Hematopoietic multipotent progenitor cell treated with erythropoietin and hydrocortisone succinate and interleukin-3 and kit ligand, for 4 days (in vitro differentiated cells): Measurements from ENCODE around the gene ANKRD44.
A peak's percentile ranks its signal among the peaks of the same experiment; 100 is the strongest.

Experiments
- DNase-seq: peaks from one replicate; pipeline ENCODE4 v3.0.0-alpha.2; 2015

Gene ANKRD44

DNA sequence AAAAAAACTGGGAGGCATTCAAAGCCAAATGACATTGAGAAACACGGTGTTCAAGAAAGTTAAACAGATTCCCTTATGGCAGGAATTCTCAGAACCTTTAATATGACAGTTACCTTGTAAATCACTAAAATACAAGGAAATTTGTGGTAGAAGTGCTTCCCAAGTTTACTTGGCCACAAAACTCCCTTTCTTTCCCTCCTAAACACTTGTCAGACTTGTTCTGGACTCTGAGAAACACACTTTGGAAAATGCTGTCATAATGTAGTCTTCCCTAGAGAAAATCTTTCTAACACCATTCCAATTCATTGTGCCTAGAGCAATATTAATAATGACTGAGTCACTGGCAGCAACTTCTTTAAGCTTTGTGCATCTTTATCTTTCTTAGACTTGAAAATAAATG, 140.4 kb downstream of the ANKRD44 start:
- no peak for DNase-seq

DNA sequence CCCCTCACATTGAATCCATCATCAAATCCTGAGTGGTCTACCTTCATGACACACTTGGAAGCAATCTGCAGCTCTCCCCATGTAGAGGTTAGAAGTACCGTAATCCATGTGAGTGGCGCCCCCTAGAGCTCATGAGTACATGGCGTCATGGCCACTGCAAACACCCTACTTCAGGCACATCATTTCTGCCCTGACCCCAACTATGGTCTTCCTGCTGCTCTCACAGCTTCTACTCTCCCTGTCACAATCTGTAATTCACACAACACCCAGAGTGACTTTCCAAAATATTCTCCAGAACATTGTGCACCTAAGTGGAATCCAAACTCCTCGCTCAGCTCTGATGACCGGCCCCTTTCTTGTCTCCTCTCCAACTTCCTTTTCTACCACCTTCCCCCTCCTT, 141.9 kb downstream of the ANKRD44 start:
- peak; percentile 89 for DNase-seq

DNA sequence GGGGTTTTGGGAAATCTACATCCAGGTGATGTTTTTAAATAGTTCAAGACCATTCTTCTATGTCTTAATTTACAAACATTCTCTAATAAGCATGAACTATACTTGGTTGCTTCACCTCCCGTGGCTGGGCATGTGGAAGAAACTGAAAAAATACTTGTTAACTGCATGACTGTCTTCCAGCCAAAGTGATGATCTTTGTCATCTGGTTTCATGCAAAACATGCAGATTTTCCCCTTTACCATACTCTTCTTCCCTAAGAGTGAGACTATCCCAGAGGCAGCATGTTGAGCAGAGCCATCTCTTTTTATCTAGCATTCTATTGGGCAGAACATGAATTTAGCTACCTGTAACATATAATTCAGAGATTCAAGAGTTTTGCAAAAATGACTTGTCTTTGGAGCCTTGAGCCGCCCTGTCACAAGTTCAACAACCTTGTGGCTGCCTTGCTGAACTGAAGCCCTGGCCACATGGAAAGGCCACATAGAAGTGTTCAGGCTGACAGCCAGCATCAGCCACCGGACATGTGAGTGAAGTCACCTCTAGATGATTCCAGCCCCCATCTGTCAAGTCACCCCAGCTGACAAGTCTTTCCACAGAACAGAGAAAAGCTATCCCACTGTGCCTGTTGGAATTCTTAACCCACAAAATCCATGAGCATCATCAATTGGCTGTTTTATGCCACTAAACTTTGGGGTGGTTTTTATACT, 142.8 kb downstream of the ANKRD44 start:
- no peak for DNase-seq

DNA sequence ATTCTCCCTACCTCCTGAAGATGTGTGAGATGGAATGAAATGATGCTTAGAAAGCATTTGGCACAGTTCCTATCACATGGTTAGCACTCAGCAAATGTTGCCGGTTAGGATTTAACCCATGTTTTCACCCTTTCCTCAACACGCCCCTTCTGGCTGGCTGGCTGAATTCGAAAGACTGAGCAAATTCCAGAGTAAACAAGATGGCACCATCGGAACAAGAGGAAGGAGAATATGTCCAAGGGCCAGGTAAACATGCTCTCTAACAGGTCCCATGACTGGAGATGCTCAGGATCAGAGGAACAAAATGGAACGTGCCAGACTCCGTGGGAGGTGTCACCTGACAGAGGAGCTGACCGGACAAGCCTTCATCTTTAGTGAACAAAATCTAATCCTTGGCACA, 145.6 kb downstream of the ANKRD44 start:
- DNase-seq, result no peak

DNA sequence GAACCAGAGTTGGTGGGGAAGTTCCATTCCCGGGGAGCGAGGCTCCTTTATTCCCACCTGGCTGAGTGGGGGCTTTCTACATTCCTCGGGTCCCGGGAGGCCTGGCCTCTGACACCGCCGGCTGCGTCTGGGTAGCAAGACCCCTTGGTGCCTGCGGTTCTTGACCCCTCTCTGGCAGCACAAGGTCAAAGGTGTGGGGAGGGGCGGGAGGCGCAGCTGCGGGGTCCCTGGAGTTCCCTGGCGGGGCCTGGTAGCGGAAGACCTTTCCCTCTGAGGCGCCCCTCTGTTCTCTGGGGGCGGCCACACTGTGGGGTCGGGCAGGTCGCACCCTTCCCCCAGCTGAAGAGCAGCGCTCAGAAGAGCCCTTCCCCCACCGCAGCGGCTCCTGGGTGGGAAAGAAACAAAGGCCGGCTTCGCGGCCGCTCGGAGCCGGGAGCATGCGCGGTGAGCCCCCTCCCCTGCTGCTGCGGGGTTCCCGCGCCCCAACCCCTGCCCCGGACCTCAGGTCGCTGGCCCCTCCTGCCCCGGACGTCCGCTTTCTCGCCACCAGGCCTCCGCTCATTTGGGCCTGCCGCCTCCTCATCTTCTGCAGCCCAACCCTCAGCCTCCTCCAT, 146.3 kb downstream of the ANKRD44 start:
- DNase-seq, result no peak

DNA sequence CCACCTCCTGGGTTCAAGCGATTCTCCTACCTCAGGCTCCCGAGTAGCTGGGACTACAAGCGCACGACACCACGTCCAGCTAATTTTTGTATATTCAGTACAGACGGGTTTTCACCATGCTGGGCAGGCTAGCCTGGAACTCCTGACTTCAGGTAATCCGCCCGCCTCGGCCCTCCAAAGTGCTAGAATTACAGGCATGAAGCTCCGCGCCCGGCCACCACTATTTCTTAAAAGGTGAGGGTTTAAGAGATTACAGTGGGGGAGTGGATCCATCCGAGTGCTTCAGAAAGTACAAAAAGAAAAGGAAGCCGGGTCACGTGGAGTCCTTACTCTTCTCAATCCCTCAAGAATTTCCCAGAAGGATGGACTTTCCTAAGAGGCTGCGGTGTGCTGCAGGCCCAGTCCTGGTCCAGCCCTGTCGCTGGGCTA, 146.9 kb downstream of the ANKRD44 start:
- no peak for DNase-seq

DNA sequence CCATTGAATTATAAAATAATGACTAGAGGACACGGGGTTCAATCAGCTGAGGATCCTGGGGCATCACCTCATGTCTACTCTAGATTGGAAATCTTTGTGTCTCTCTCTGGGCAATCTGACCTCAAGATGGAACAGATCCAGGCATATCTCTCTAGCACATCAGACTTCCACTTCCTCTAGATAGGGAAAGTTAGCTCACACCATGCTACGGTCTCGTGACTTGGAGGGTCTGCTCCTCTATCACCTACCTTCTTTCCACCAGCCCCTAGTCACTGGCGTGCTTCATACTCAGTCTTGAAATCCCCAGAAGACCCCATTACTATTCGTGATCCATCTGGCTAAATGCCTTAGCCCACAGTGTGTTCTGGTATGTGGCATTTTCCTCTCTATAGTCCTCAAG, 148.8 kb downstream of the ANKRD44 start:
- peak; percentile 52 for DNase-seq

DNA sequence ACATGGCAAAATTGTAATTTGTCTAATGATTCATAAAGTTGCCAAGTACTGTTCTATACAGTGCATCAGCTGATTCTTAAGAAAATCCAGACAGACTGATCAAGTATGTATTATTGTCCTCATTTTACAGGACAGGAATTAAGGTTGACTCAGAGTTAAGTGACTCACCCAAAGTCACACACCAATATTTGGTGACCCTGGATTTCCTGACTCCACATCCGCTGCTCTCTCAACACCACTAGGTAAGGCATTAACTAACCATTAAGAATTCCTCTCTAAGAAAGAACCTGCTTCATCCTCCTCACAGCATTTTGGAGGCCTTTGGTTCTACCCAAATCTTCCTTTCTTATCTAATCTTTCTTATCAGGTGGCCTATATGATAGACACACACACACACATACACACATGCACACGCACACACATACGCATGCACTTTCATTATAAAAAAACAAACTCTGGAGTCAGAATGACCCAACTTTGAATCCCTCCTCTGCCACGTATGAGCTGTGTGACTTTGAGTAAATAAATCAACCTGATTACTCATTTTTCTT, 150.8 kb downstream of the ANKRD44 start:
- DNase-seq, result no peak

DNA sequence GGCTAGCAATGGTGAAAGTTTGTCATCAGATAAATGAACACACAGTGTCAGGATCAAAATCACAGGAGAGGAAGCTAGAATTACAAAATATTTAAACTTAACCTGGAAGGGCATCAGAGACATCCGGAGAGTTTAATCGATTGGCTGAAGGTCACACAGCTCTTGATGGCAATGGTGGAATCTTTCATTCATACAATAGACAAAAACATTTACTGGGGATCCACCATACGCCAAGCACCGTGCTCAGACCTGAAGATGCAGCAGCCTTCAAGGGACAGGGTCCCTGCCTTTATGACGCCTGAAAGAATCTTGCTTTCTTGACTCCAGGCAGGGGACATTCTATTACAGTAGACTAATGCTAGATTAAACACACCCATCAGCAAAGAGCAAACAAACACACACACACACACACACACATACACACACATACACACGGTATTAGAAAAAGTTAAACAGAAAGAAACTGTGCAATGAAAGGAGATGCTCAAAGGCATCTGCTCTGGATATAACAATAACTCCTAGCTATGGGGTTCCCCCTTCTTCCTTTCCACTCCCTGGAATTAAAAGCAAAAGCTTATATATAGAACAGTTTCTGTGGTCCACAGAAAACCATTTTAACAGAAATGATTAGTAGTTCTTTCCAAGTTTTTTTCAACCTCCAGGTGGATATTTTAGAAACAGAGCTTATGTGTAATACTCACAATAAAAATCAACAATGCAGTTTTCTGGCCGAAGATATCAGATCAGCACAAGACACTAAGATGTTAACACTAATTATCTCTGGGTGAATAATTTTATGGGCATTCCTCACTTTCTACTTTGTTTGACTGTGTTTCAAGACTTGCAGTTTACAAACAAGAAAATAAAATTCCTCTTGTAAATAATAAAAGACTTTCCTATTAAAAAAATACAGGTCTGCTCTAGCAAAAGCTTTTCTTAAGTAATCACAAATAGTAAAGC, 151.7 kb downstream of the ANKRD44 start:
- no peak for DNase-seq

DNA sequence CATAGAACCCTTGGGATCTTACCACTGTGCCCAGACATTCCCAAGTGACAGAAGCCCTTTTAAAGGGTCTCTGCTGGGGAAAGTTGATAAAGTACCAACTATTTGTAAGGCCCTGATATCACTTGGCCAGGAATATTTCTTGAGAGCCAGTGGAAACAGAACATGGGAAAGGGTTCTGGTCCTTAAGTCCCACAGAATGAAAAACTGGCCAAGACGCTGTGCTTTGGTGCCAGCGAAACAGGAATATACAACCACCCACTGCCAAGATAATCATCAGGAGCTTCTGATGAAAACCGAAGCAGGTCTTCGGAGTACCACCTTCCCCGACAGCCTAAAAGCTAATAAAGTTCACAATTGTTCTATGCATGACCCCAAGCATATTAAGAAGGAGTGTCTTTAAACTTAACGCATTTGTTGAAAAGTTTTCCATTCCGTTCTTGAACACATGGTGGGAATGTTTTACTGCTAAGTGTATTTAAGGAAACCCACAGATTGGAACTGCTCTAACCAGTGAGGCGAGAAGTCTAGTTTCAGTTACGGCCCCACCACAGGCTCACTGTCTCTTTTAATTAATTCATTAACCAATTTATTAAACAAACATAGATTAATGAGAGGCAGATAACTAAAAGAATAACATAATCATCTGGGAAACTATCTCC, 152.6 kb downstream of the ANKRD44 start:
- no peak for DNase-seq

DNA sequence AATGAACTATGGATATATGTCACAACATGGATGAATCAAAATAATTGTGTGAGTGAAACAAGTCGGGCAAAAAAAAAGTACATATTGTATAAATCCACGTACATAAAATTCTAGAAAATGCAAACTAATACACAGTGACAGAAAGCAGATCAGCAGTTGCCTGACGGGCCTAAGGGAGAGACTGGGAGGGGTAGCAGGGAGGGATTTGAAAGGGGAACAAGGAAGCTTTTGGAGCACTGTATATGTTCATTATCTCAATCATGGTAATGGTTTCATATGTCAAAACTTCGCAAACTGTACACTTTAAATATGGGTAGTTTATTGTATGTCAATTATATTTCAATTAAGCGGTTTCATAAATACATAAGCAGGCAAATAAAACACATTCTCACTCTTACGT, 153.8 kb downstream of the ANKRD44 start:
- no peak for DNase-seq

DNA sequence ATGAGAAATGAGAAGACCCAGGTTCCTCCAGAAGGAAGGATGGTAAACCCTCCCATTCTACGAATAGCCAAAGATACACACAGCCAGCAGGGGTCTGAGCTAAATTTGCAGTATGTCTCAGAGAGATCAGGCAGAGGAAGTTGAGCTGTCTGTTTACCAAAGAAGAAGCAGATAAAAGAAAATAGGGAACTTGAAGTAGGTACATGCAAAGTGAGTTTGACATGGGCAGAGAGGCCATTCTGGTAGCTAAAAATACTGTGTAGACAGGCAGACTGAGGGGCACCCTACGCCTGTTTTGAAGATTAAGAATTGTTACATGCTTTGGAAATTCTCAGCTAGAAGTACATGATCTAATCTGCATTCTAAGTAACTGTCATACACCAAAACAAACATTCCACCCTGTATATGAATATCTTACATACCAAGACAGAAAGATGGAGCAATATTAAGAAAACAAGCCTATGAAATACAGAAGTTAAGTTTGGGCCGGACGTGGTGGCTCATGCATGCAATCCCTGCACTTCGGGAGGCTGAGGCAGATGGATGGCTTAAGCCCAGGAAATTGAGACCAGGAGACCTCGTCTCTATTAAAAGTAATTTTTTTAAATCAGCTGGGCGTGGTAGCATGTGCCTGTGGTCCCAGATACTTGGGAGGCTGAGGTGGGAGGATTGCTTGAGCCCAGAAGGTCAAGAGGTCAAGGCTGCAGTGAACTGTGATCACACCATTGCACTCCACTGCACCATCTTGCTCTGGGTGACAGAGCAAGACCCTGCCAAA, 157.9 kb downstream of the ANKRD44 start:
- DNase-seq, result peak; percentile 95

DNA sequence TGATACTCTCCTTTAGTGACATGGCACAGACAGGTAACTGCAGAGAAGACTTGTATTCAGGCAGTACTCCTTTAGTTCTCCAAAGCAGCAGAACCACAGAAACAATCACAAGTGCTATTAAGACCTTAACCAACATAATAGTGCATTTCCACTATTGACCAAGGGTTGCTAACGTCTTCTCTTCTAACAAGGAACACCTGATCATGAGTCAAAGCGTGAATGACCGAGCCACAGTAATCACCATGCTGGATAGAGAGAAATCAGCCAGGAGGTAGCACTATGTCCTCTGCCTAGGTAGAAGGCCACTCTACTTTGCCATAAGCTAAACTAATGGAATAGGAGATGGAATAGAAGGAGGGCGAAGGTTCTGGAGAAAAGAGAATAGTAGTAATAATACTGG, 161.0 kb downstream of the ANKRD44 start:
- no peak for DNase-seq

DNA sequence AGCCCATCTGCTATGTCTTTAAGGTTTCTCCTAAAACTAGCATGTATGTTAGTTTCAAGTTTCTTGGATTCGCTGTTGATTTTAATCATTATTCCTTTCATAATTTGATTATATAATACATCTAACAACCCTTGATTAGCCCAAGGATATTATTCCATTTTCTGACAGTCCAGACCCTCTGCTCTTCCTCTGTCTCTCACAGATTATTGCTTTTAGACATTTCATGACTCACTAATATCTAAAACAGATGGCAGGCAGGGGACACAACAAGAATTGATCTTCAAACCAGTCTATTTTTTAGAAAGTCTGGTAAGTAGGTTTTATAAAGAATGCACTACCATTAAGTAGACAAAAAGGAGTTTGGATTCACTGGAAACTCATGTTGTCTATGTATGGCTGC, 162.2 kb downstream of the ANKRD44 start:
- DNase-seq, result no peak

DNA sequence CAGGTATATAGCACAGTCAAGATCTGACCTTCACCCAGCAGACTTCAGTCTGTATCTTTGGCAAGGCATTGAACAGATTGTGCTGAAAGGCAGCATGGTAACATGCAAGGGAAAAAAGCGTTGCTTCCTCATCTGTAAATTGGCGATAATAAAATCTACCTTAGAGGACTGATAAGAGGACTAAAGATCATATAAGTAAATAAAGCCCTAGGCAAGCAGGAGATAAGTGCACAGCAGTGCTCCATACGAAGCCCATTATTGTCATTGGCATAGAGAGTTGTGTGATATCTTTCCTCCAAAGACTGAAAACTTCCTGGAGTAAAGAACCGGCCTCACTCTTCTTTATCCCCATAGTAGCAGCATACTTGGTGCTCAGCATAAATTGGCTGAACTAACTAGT, 162.6 kb downstream of the ANKRD44 start:
- DNase-seq, result no peak

DNA sequence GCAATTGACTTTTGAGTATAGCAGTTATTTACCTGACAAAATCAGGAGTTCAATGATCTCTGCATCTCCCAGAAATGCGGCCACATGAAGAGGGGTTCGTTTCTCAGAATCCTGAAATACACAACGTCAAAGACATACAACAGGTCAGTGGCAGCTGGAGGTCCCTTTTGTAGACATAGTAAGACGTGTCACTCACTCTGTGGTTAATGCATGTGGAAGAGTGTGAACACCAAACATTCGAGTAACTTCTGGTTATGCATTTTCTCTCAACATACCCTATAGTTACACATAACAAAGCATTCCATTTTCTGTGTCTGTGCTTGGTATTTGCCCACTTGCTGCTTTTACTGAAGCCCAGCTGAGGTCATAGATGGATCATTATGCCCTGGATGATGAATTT, 163.6 kb downstream of the ANKRD44 start:
- no peak for DNase-seq

DNA sequence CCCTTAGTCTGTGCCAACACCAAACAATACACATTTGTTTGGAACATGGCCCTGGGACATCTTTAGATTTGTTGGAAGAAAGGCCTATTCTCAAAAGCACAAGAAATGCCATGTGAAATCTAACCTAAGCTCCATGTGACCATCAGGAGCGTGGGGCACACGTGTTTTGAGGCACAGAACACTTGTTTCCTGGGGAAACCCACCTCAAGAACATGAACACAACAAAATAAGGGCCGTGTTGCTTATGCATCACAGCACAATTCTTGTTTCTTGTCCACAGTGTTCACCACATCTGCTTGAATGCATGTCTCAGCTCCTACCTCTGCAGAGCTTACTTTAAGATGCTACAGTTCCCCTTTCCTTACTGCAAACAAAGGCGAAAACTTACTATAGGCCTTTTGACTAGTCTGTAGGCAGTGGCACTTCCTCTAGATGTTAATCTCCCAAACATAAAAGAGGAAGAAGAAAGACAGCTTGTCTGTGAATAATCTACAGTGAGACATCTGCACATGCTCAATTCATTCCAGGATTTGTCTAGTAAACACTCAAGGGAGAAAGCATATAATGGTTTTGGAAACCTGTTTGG, 165.0 kb downstream of the ANKRD44 start:
- DNase-seq, result peak; percentile 93

DNA sequence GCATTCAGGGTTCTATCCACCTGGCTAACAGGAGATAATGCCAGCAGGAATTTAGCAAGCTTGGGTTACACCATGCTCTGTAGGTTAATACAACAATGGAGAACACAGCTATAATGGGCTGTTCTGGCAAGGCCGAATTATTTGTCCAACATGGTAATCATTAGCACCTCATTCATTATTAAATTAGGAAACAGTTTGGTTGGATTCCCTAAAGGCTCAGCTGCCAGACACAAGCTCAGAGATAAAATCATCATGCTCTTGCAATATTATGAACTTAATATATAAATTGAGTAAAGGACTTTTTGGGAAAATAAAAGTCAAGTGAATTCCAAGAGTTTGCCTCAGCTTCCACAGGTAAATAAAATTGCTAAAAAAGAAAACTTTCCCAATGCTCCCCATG, 166.4 kb downstream of the ANKRD44 start:
- DNase-seq, result no peak

DNA sequence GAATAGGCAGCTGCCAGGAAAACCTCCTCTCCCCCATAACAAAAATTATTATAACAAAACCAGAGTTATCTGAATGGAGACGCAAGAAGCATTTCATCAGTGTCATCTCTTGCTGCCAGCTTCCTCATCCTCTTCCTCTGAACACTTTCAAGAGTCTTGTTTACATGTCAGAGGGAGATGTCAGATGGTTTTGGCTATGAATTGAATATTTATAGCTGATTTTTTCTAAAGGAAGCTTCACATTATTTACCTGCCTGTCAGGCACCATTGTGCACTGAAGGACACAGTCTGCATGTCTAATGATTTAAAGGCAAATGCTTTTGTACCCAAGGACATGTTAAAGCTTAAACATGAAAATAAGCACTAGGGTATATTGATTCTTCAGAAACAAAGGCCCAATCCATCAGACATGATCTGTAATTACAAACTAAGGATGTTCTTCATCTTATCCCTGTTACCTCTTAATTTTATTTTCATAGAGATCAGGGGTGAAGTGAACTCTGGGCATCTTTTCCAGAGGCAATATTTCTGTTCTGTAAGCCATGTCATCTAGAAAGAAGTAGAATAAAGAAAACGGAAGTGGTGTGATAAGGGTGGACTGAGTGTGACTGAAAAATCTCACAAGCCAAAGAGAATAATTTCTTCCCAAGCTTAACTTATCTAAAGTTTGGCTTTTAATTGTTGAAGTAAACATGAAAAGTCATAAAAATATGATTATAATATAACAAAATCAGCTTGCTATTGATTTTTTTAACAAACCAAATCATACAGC, 168.7 kb downstream of the ANKRD44 start:
- DNase-seq, result peak; percentile 26

DNA sequence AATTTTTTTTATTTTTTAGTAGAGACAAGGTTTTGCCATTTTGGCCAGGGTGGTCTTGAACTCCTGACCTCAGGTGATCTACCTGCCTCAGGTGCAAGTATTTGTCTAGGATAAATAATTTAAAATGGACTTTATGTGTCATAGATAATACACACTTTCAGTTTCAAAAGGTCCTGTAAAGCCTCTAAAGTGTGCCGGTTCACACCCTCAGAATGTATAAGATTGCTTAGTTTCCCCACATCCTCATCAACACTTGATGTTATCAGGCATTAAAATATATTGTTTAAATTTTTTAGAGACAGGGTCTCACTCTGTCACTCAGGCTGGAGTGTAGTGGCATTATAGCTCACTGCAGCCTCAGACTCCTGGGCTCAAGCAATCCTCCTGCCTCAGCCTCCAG, 170.5 kb downstream of the ANKRD44 start:
- no peak for DNase-seq

DNA sequence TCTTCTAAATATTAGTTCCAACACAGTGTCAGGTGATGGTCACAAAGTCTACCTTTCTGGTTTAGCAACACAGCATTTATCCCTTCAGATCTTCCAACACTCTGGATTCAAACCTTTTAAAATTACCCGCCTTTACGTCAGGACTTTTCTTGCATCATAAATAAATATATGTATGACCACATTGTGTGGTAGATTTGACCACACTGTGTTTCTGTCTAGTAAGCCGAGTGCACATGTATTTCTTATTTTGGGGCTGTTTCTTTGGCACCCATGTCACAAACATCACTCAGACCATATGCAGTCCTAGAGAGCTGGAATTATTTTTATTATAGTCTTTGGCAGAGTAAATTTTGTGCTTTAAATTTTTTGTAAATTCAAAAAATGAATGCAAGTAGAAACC, 172.1 kb downstream of the ANKRD44 start:
- DNase-seq, result no peak
